Body of pancreas (tissue), 4 donors: ENCODE measurements around the gene OPA3. TPM values are rescaled to one million over a fixed set of nuclear protein-coding genes. Genes with fewer than 3 reads are reported as not detected.
A peak's percentile ranks its signal among the peaks of the same experiment; 100 is the strongest.

ENCODE experiments used
- ATAC-seq: fragments of 150-250 bp; one replicate; pipeline ENCODE4 v1.9.1; 2016
- DNase-seq, 4 donors: peaks; one replicate each; pipeline ENCODE4 v3.0.0-alpha.2; 2019
- H3K27ac ChIP-seq, 4 donors: fragments of 200-600 bp; sonication (generic); 1 replicate in 3 of 4; 2 replicates in 1 of 4; pipeline versions ENCODE4 v1.5.1 to v1.6.1; 2016 to 2019; ENCODE audit warnings: mild to moderate bottlenecking in 1 of 4, mixed read lengths in 1 of 4, moderate library complexity in 1 of 4
- H3K27me3 ChIP-seq, 2 donors: fragments of 200-600 bp; sonication (generic); one replicate each; pipeline ENCODE4 v1.6.0; 2016; ENCODE audit warnings: mild to moderate bottlenecking in 1 of 2
- H3K36me3 ChIP-seq, 2 donors: fragments of 200-600 bp; sonication (generic); replicated peaks in 1 of 2; 2 replicates each; pipeline ENCODE4 v1.5.1; 2016; ENCODE audit warnings: low read depth in 2 of 2; ENCODE audit not compliant: insufficient read depth in 1 of 2
- H3K4me1 ChIP-seq: fragments of 200-600 bp; sonication (generic); one replicate; pipeline ENCODE4 v1.6.0; 2016
- H3K4me3 ChIP-seq, 2 donors: fragments of 200-600 bp; sonication (generic); 1 replicate in 1 of 2; 2 replicates in 1 of 2; pipeline ENCODE4 v1.5.1; 2016 to 2019
- H3K9me3 ChIP-seq, 3 donors: fragments of 200-600 bp; sonication (generic); 1 replicate in 2 of 3; 2 replicates in 1 of 3; pipeline ENCODE4 v1.5.1; 2016
- POLR2A ChIP-seq, 3 donors: fragments of 450-650 bp; IDR thresholded peaks; one replicate each; pipeline ENCODE4 v1.6.1; 2016; ENCODE audit warnings: antibody characterized with exemption in 3 of 3, mild to moderate bottlenecking in 2 of 3
- WGBS, 2 donors: methylation state at CpG; one replicate each; pipeline ENCODE4 v1.1.5; 2017; 5-methylcytosine and 5-hydroxymethylcytosine counted together
- intact Hi-C: fragments of 100-400 bp; cut with DNase I; formaldehyde crosslinking; loops from one replicate; pipeline ENCODE4 v1.15.1; 2023
- total RNA-seq, 2 donors: library from RNA; depleted of rRNA; stranded (reverse); fragments of >200 nt; gene quantifications; one replicate each; pipeline ENCODE4 v1.1.0, GENCODE V29; 2016
- TF ChIP-seq, protein P1 (sequence below), 7 experiments: fragments of 450-650 bp in 4 of 7; fragments of 200-600 bp in 3 of 7; sonication (generic) in 3 of 7; IDR thresholded peaks; one replicate each; pipeline ENCODE4 v1.5.1; 2016 to 2019; ENCODE audit warnings: antibody characterized with exemption in 7 of 7

The OPA3 gene
- total RNA-seq, 2 donors from 2014 or later = 4.2 to 22.7 TPM

- no peak overlapping the region for H3K27ac ChIP-seq
- ATAC-seq (no peak), DNase-seq (no peak)
- no peak overlapping the region for H3K4me3 ChIP-seq
- TF ChIP-seq POLR2A (IDR thresholded peaks at IDR 0.05) = no peak
- TF ChIP-seq, protein P1, sequence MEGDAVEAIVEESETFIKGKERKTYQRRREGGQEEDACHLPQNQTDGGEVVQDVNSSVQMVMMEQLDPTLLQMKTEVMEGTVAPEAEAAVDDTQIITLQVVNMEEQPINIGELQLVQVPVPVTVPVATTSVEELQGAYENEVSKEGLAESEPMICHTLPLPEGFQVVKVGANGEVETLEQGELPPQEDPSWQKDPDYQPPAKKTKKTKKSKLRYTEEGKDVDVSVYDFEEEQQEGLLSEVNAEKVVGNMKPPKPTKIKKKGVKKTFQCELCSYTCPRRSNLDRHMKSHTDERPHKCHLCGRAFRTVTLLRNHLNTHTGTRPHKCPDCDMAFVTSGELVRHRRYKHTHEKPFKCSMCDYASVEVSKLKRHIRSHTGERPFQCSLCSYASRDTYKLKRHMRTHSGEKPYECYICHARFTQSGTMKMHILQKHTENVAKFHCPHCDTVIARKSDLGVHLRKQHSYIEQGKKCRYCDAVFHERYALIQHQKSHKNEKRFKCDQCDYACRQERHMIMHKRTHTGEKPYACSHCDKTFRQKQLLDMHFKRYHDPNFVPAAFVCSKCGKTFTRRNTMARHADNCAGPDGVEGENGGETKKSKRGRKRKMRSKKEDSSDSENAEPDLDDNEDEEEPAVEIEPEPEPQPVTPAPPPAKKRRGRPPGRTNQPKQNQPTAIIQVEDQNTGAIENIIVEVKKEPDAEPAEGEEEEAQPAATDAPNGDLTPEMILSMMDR (IDR thresholded peaks at IDR 0.05) = no peak
- no peaks in the 10 kb centered on the region for H3K27me3 ChIP-seq
- H3K9me3 ChIP-seq = no peaks in the 10 kb centered on the region
- WGBS, 2 donors = 80 to 92% methylated on average over 1 to 5 of the region's 5 CpGs
- intact Hi-C loops = no loop called here
- no peaks in the 10 kb centered on the region for H3K4me1 ChIP-seq
- H3K36me3 ChIP-seq = no peaks in the 10 kb centered on the region
Measured at GRCh38 chr19:45556835-45557234, 27.8 kb downstream of the OPA3 start.

- intact Hi-C loops = no loop called here
Measured at GRCh38 chr19:45554481-45554880, 30.1 kb downstream of the OPA3 start.

GRCh38 chr19:45553464-45553863, 31.1 kb downstream of the OPA3 start:
- WGBS, 2 donors = 48 to 80% methylated on average over 7 to 34 of the region's 34 CpGs
- peak in 1 of 3 donors; percentile 13 for TF ChIP-seq POLR2A (IDR thresholded peaks at IDR 0.05)
- TF ChIP-seq, protein P1 (IDR thresholded peaks at IDR 0.05) = peak in 4 of 7 experiments; percentile 27 to 68 (median 48)
- ATAC-seq (peak; percentile 54), DNase-seq (peak; percentile 33 to 75 (median 59))
- intact Hi-C loops = no loop called here
- no peak overlapping the region for H3K27ac ChIP-seq
- no peaks in the 10 kb centered on the region for H3K27me3 ChIP-seq
- H3K4me1 ChIP-seq = no peaks in the 10 kb centered on the region
- H3K4me3 ChIP-seq = no peak overlapping the region
- H3K9me3 ChIP-seq = no peaks in the 10 kb centered on the region
- H3K36me3 ChIP-seq = no peaks in the 10 kb centered on the region

More at GRCh38 chr19:45554481-45554880, 30.1 kb downstream of the OPA3 start:
- no peak overlapping the region for H3K27ac ChIP-seq
- DNase-seq (no peak), ATAC-seq (no peak)
- no peak overlapping the region for H3K4me3 ChIP-seq
- 74 to 100% methylated on average over 1 of the region's 1 CpG for WGBS, 2 donors
- H3K36me3 ChIP-seq = no peaks in the 10 kb centered on the region
- H3K4me1 ChIP-seq = no peaks in the 10 kb centered on the region
- no peak for TF ChIP-seq POLR2A (IDR thresholded peaks at IDR 0.05)
- TF ChIP-seq, protein P1 (IDR thresholded peaks at IDR 0.05) = no peak
- H3K27me3 ChIP-seq = no peaks in the 10 kb centered on the region
- H3K9me3 ChIP-seq = no peaks in the 10 kb centered on the region

DNA sequence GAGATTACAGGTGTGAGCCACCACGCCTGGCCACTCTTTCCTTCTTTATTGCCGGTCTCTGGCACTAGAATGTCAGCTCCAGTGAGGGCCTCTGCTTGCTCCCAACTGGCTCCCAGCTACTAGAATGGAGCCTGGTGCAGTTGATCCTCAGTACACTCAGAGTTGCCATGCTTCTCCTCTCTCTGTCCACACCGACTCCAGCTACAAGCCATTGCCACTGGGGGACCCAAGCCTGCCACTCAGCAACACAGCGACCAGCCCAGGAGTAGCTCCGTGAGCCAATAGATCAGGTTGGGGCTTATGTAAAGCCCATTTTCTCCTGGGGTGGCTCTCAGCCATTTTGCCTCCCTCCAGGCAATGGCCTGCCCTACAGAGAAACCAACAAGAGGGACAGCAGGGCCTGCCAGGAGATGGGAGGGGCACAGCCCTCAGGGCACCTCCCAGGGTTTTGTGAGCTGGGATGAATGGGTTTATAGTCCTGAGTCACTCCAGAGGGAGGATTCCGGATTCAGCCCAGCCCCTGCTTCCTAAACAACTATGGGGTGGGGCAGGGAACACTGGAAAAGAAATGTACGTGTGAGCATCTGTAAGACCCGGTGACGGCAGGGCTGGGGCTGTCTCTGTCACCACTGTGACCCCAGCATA, 36.5 kb downstream of the OPA3 start:
- Histone ChIP-seq H3K4me3 (no peak overlapping the region), H3K36me3 (no peaks in the 10 kb centered on the region), H3K27me3 (no peaks in the 10 kb centered on the region), H3K9me3 (no peaks in the 10 kb centered on the region), H3K27ac (no peak overlapping the region), H3K4me1 (peaks cover 5% of the 10 kb centered on the region)
- intact Hi-C loops = no loop called here
- DNase-seq (no peak), ATAC-seq (no peak)
- WGBS, 2 donors = 90 to 91% methylated on average over 6 to 9 of the region's 9 CpGs
- TF ChIP-seq POLR2A (IDR thresholded peaks at IDR 0.05) = no peak
- TF ChIP-seq, protein P1 (IDR thresholded peaks at IDR 0.05) = no peak

DNA sequence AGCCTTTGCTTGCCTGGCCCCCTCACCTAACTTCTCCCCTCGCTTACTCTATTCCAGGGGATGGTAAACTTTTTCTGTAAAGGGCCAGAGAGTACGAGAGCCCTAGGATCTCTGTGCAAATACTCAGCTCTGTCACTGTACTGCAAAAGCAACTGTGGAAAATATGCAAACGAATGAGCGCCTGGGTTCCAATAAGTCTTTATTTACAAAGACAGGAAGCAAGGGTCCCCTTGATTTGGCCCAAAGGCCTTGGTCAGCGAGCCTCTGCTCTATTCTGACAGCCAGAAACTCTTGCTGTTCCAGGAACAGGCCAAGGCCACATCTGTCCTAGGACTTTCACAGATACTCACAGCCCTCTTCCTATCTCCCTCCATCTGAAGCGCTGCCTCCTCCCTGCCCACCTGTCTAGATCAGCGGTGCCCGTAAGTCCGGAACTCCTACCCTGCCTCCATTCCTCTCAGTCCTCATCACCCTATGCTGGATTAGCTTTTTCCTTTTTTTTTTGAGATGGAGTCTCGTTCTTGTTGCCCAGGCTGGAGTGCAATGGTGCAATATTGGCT, 37.3 kb downstream of the OPA3 start:
- Histone ChIP-seq H3K9me3 (no peaks in the 10 kb centered on the region), H3K4me1 (peaks cover 5% of the 10 kb centered on the region), H3K36me3 (no peaks in the 10 kb centered on the region), H3K27me3 (no peaks in the 10 kb centered on the region), H3K4me3 (no peak overlapping the region), H3K27ac (no peak overlapping the region)
- TF ChIP-seq POLR2A (IDR thresholded peaks at IDR 0.05) = no peak
- TF ChIP-seq, protein P1 (IDR thresholded peaks at IDR 0.05) = no peak
- DNase-seq (no peak), ATAC-seq (no peak)
- intact Hi-C loops = no loop called here
- WGBS, 2 donors = 92% methylated on average over 10 of the region's 10 CpGs
